IPS-18c (cell line): Measurements from ENCODE around the gene MEIS2.

Experiments used
- H3K4me3 ChIP-seq: 2 replicates; pipeline ENCODE4 v1.7.0; 2013; ENCODE audit warnings: low read depth, mild to moderate bottlenecking, low read length, moderate library complexity; ENCODE audit not compliant: insufficient read depth
- H3K9me3 ChIP-seq: one replicate; pipeline ENCODE4 v1.6.1; 2013; ENCODE audit warnings: mild to moderate bottlenecking, low read length, moderate library complexity; ENCODE audit not compliant: control insufficient read depth, insufficient read depth

Gene MEIS2

DNA sequence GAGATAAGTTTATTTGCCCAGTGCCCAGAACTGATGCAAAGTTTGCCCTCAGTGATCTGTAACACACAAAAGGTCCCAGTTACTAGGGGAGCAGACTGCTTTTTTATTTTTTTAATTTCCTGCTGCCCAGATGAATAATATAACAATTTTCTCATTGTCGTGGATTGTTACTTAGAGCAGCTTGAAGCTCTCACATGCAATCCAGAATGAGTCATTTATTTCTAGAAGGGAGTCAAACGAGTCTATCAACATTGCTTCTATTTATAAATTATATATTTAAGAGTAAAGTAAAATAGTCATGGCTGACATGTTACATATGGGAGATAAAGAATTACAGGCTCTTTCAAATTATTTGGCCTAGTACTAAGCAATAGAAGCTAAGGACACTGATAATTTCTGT lies 41.3 kb downstream of the MEIS2 start:
- Histone ChIP-seq H3K4me3 (no peak overlapping the region), H3K9me3 (no peaks in the 10 kb centered on the region)

DNA sequence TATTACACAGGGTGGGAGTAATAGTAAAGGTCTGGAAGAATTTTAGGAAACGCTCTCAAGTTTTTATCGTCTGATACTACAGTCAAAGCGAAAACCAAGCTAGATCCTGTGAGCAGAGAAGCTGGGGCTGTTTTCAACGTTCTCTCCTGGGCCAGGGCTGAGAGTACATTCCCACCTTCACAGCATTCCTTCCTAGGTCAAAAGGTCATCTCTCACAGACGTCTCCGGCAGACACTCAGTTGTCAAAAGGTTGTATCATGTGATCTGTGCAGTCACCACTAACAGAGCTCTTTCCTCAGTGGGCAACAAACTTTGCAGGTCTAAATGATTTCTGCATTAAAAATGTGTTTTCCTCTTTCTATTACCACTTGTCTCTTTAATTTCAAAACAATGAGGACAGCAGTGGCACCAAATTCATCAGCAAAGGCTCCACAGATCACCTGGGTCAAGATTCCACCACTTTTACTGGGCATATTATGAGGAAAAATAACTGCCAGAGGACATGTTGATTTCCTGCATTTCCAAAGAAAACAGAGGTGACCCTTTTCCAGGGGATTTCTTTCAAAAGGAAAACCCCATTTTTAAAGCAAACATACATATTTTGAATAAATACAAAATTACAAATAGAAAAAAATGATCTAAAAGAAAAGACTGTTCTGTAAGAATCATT lies 41.9 kb downstream of the MEIS2 start:
- Histone ChIP-seq H3K9me3 (no peaks in the 10 kb centered on the region), H3K4me3 (no peak overlapping the region)

DNA sequence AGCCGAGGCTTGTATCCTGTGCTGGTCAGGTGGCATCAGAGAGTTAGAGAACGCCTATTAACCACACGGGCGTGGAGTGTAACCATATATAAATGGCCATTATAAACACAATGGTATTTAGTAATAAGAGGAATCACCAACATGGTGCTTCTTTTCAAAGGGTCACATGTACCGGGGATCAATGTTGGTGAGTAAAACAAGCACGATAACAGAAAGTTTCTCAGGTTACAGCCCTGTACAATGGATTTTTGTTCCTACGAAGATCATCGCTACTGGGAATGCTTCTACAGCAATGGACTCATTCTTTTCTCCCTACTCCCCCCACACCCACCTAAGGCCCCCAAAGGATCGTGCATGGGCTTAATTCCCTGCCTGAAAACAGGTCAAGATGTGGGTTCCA lies 42.5 kb downstream of the MEIS2 start:
- no peaks in the 10 kb centered on the region for H3K9me3 ChIP-seq
- no peak overlapping the region for H3K4me3 ChIP-seq

DNA sequence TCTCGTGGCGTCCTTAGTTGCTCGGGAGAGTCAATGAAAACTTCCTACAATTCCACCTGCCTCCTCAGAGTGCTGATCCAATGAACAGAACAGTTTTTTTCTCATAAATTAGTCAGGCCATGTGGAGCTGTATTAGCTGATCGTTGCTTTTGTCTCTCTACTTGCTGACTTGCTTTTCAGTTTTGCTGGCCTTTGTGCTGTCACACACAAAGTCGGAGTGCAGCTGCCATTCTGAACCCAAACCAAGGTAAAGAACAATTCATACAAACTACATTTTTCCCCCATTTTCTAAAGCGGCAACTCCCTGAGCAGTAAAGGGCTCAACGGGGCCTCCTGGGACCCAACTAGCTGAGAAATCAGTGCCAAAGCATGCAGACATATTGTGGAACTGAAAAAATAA lies 43.1 kb downstream of the MEIS2 start:
- H3K4me3 ChIP-seq: no peak overlapping the region
- no peaks in the 10 kb centered on the region for H3K9me3 ChIP-seq

DNA sequence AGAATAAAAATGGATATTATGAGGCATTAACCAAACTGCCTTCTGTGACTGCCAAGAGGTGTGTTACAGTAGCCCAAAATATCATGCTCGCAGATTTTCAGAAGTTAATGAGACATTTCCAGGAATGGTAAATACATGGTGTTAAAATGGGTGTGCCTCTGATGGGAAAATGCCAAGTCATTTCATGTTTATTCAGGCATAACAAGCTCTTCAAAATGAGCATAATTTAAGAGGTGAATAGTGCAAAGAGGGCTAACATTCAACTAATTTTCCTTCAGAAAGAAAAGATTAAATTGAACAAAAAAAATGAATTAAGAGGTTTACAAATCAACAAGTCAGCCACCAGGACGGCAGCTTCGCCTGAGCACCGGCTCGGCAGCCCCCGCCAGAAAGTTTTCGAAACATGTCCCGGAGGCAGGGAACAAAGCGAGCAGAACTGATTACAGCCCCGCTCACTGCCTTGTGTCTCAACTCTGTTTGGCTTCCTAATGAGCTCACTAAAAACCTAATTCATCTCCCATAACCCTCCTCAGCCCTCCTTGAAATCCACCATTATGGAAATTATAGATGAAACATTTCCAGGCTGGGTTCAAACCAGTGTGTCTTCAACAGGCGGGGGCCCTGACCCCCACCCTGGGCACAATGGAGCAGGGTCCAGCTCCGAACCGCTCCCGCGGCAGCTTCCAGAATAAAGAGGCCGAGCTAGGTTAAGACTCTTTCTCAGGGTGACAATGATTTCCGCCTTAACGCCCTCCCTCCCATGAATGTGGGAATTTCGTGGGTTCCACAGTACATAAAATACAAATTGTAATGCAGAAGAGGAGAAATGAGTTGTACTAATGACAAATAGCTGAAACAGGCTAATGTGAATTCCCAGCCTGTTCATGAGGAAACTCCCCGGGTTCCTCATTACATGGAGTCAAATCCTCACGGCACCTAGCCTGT lies 43.9 kb downstream of the MEIS2 start:
- Histone ChIP-seq H3K4me3 (no peak overlapping the region), H3K9me3 (no peaks in the 10 kb centered on the region)

DNA sequence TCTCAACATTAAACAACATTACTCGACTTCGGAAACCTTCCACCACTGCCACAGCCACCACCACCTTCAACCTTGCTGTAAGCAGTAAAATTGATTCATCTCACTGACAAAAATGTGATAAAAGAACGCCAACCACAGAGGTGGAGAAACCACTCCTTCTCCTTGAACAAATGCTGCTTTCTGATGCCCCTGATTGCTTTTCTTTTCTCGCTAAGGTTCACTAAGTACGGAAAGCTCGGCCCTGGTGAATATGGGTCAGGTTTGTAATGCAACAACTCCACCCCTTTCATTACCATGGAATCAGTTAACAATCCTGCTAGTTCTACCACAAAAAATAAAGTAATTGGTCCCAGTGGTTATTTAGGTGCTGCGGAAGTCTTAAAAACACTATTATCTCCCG lies 44.9 kb downstream of the MEIS2 start:
- Histone ChIP-seq H3K4me3 (no peak overlapping the region), H3K9me3 (no peaks in the 10 kb centered on the region)

DNA sequence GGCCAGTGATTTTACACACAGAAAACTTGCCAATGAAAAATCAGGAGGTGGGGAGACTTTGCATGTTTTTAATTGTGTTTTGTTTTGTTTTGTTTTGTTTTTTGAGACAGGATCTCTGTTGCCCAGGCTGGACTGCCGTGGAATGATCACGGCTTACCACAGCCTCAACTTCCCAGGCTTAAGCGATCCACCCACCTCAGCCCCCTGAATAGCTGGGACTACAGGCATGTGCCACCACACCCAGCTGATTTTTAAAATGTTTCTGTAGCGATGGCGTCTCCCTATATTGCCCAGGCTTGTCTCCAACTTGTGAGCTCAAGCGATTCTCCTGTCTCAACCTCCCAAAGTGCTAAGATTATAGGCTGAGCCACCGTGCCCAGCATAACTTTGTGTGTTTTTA lies 46.0 kb downstream of the MEIS2 start:
- H3K4me3 ChIP-seq: no peak overlapping the region
- H3K9me3 ChIP-seq: no peaks in the 10 kb centered on the region

DNA sequence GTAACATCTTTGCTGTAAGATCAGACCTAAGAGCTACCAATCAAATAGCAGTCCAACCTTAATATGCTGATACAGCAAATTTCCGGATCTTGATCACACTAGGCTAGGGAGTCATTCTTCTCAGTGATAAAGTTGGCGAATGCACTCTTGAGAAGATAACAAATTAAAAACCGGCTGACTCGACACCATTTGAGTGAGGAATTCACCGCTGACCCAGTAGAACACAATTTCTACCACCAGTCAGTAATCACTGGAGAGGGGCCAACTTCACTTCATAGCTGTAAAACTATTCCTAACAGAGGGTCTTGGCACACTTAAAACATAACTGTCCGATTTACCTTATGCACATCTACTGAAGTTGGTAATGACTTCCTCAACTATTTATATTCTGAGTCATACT lies 47.2 kb downstream of the MEIS2 start:
- no peaks in the 10 kb centered on the region for H3K9me3 ChIP-seq

DNA sequence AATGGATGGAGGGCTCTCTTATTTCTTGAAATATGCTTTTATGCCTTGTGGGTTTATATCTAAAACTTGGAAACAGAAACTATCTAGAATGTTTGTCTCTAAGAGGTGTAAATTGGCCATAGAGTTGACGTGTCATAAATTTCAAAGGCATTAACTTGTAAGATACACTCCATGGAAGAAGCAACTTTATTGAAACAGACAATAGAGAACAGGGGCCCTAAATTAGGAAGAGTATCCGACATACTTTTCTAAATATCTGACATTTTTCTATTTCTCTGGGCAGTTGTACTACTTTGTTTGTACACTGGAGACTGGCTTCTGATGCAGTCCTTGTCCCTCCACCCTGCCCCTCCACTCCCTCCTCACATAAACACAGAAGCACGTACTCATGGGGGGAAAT lies 50.0 kb downstream of the MEIS2 start:
- H3K4me3 ChIP-seq: no peak overlapping the region
- no peaks in the 10 kb centered on the region for H3K9me3 ChIP-seq

More for the DNA sequence above, 47.2 kb downstream of the MEIS2 start:
- H3K4me3 ChIP-seq: no peak overlapping the region

DNA sequence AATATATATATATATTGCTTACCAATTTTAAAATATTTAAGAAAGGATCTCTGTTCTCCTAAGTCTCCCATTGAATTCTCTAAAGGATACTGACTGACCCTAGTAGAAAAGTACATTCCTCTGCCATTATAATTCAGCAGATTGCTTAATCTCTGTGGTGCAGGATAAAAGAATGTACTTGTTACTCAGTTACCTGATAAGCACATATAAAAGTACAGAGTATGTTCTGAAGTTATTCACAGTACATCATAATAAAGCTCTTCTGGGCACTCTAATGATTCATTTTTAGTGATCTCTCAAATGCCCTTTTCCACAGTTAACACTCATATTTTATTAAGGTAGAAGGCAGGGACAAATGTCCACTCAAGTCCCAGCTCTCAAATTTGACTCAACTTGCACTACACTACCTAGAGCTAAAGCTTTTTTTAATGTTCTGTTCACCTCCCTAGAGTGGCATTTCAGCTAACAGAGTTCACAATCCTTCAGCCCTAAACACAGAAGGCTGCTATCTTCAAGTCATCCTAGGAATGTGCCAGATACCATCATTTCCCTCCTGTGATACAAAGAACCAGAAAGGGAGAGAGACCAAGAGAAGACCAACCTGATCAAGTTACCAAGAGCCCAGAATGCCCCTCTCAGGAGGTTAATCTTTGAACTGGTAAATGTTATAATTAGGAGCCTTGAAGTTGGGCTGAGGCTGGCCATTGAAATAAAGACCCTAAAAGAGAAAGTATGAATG lies 53.3 kb downstream of the MEIS2 start:
- no peaks in the 10 kb centered on the region for H3K9me3 ChIP-seq
- no peak overlapping the region for H3K4me3 ChIP-seq

DNA sequence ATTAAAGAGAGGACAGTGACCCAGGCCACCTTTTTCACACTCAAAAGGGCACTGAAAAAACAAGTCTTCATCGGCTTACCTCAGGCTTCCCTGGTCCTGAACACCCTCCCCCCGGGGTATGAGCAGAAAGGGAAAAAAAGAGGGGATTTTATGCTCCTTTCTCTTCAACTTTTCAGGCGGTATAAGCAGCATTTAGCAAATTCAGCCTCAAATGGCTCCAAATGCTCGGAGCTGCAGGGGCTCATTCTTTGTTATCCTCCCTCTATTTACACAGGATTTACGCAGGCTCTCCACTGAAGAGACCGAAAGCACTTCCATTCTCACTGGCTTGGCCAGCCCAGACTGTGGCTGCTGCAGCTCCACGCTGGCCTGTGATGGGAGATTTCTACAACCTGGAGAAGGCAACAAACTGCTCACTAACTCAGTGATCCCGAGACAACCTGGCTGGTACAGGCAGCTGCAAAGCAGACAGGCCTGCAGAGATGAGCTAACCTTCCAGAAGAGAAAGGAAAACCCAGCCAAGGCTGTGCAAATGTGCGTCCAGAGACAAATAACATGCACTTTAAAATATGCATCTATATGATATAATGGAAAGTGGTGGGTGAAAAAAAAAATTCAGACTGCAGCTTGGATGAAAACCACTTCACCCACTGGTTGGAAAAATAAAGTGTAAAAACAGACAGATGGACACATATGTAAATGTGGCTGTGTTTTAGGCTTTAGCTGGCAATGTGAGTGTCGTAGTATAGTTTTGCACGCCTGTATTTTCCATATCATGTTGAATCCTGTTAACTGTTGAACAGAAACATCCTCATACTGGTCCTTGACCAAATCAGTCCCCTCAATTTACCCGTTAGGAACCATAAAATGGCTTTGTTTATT lies 54.2 kb downstream of the MEIS2 start:
- Histone ChIP-seq H3K4me3 (peak overlapping the region; percentile 22; the same call in 1 of the 2 replicates), H3K9me3 (no peaks in the 10 kb centered on the region)

DNA sequence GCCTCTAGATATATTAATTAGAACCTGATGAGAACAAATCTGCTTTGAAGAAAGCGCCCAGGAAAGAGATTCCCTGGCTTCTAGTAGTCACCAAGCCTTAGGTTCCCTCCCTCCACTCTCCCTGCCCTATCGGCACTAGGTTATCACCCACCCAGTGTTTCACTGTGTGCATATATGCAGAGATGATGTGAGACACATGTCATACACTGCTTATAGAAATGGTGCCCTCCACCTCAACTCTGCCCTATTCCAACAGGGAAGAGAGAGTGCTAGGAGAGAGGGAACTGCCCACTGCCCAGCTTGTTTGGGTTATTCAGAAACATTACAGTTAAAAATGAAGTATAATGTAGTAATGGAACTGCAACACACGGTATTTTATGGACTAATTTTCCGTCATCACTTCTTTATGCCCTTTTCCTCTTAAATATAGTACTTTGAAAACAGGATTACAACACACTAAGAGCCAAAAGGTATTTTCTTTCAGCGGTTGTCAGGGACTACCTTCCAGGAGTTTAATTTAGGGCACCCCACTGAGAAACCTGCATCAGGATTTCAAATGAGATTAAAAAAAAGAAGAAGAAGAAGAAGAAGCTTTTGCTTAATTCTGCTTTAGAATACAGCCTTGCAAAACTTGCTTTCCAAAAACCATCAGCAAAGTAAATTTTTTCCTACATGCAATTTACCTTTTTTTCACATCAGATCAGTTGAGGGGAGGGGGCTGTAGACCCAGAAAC lies 55.3 kb downstream of the MEIS2 start:
- Histone ChIP-seq H3K4me3 (no peak overlapping the region; the same call in 1 of the 2 replicates), H3K9me3 (no peaks in the 10 kb centered on the region)

DNA sequence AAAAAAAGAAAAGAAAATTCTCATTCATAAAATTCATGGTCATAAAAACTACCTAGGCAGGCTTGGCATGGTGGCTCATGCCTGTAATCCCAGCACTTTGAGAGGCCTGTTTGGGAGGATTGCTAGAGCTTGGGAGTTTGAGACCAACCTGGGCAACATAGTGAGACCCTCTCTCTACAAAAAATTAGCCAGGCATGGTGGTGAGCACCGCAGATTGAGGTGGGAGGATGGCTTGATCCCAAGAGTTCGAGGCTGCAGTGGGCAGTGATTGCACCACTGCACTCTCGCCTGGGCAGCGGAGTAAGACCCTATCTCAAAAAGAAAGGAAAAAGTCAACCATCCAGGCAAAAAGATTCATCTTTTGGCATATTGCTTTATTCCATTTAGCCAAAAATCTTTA lies 58.5 kb downstream of the MEIS2 start:
- Histone ChIP-seq H3K4me3 (no peak overlapping the region), H3K9me3 (no peaks in the 10 kb centered on the region)

DNA sequence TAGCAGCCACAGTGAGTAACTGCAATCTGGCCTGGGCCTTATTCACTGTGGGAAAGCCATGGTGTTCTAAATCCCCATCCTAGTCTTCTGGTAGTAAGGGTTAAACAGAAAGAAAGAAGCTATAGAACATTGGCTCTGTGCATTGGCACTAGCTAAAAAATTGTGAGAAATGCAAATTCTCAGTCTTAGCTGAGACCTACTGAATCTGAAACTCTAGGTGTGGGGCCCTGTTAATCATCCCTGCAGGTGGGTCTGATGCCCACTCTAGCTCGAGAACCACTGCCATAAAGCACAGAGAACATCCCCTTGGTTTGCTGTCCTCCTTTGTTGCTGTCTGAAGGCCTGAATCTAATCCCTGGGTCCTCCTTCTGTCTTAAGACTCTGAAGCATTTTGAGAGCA lies 59.3 kb downstream of the MEIS2 start:
- no peaks in the 10 kb centered on the region for H3K9me3 ChIP-seq

DNA sequence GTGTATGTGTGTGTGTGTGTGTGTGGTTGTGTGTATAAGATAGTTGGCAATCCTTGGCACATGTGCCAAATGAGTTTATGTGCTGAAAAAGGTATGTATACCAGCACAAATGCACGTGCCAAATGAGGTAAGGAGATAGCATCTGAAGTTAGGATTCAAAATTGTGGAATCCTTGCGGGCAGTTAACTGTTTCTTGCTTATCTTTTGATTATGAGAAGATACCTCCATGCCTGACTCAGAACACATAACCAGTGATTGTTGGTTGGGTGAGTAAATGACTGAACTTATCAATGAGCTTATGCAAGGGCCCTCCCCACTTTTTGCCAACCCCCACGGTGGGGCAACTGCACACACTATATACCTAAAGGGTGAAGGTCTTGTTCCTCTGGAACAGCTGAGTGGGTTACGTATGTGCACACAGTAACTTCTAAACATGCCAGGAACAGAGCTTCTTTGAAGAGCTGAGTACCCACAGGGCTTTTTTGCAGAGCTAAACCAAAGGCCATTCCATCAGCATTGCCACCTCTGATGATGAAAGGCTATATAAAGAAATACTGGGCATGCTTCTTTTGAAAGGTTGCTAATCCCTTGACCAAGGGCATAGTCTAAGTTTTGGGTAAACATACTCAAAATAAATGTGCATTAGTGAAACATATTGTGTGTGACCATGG lies 60.1 kb downstream of the MEIS2 start:
- Histone ChIP-seq H3K9me3 (no peaks in the 10 kb centered on the region), H3K4me3 (no peak overlapping the region)

More for the DNA sequence above, 59.3 kb downstream of the MEIS2 start:
- H3K4me3 ChIP-seq: no peak overlapping the region

DNA sequence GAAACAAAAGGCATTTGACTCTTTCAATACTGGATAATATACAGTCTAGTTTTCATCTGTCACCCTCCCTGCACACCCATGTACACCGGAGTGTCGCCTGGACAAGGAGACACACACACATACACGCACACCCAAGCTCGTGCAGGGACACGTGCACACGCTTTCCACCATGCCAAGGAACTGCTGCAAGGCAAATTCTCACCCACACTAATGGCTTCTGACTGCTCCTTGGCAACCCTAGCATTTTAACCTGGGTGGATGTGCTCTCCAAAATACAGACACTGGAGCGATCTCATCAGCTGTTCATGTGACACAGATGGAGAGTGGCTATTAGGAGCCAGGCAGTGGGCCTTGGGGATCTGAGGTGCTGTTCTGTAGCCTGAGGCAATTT lies 61.6 kb downstream of the MEIS2 start:
- H3K4me3 ChIP-seq: no peak overlapping the region
- no peaks in the 10 kb centered on the region for H3K9me3 ChIP-seq
